GM12878 (cell line): Measurements from ENCODE around the gene CELSR2. TPM values are rescaled to one million over a fixed set of nuclear protein-coding genes. Genes with fewer than 3 reads are reported as not detected.

Experiments
- ATAC-seq: fragments of 200-7000 bp; cut with Tn5 transposase; 3 replicates; pipeline ENCODE4 v1.9.1; 2020; ENCODE audit warnings: mild to moderate bottlenecking, moderate library complexity
- BruUV-seq: library from RNA; stranded (reverse); fragments of 400-500 nt; replicated peaks from 2 replicates; lab custom pipeline; 2021; lab: Mats Ljungman, UMichigan
- CTCF ChIA-PET: fragments of 300-600 bp; sonication (Branson Sonifier 250); formaldehyde crosslinking; extraction: SDS; loops from one replicate; lab custom pipeline; 2021; ENCODE audit warnings: inconsistent platforms; lab: Yijun Ruan, JAX
- POLR2A ChIA-PET: fragments of 350-600 bp; formaldehyde crosslinking; extraction: SDS; loops from one replicate; lab custom pipeline; 2021; ENCODE audit warnings: inconsistent platforms; lab: Charles Lee
- RAD21 ChIA-PET: fragments of 300-600 bp; sonication (Branson Sonifier 250); formaldehyde crosslinking; loops from one replicate; lab custom pipeline; 2023; ENCODE audit warnings: antibody characterized with exemption; ENCODE audit not compliant: unreplicated experiment; lab: Charles Lee
- SMC1A ChIA-PET: fragments of 300-600 bp; sonication (Branson Sonifier 250); formaldehyde crosslinking; loops from one replicate; lab custom pipeline; 2023; ENCODE audit not compliant: unreplicated experiment, uncharacterized antibody; lab: Charles Lee
- DNase-seq: peaks from one replicate; pipeline ENCODE4 v3.0.0-alpha.2; 2011; ENCODE audit warnings: low read depth, low spot score
- FAIRE-seq: peaks from 3 replicates; lab custom pipeline; 2011; peaks lifted over from hg19 to GRCh38; lab: Jason Lieb, UNC
- H2AFZ ChIP-seq: 2 replicates; pipeline ENCODE4 v1.6.0; 2011; ENCODE audit warnings: low read depth, low read length, control low read depth; ENCODE audit not compliant: control insufficient read depth
- H3K27ac ChIP-seq: 2 replicates; pipeline ENCODE4 v1.5.1; 2011; ENCODE audit warnings: control low read depth; ENCODE audit not compliant: control insufficient read depth, insufficient read depth
- H3K27me3 ChIP-seq, 2 experiments: replicated peaks in 1 of 2; 2 replicates each; pipeline versions ENCODE4 v1.6.0 to v1.6.1; 2011; ENCODE audit warnings: low read length in 1 of 2; ENCODE audit not compliant: control insufficient read depth in 2 of 2, insufficient read depth in 2 of 2
- H3K36me3 ChIP-seq, 2 experiments: 2 replicates each; pipeline ENCODE4 v1.5.1; 2011; ENCODE audit warnings: low read length in 1 of 2; ENCODE audit not compliant: control insufficient read depth in 2 of 2, insufficient read depth in 2 of 2
- H3K4me1 ChIP-seq: 2 replicates; pipeline ENCODE4 v1.6.1; 2011; ENCODE audit warnings: mild to moderate bottlenecking, low read length, moderate library complexity, mixed read lengths; ENCODE audit not compliant: control insufficient read depth, insufficient read depth
- H3K4me2 ChIP-seq: 2 replicates; pipeline ENCODE4 v1.6.0; 2011; ENCODE audit warnings: control low read depth; ENCODE audit not compliant: control insufficient read depth, insufficient read depth
- H3K4me3 ChIP-seq: fragments of 200-600 bp; sonication (generic); 2 replicates; pipeline ENCODE4 v1.5.1; 2016
- H3K79me2 ChIP-seq: 2 replicates; pipeline ENCODE4 v1.6.0; 2011; ENCODE audit warnings: low read length; ENCODE audit not compliant: control insufficient read depth, insufficient read depth
- H3K9ac ChIP-seq: 2 replicates; pipeline ENCODE4 v1.8.0; 2011; ENCODE audit warnings: low read length, control low read depth, mixed read lengths; ENCODE audit not compliant: control insufficient read depth, insufficient read depth
- H3K9me3 ChIP-seq: replicated peaks from 3 replicates; pipeline ENCODE4 v1.5.1; 2011; ENCODE audit warnings: mild to moderate bottlenecking, low read length; ENCODE audit not compliant: control insufficient read depth, insufficient read depth
- H4K20me1 ChIP-seq: 2 replicates; pipeline ENCODE4 v1.6.0; 2011; ENCODE audit not compliant: control insufficient read depth, insufficient read depth
- ASH2L ChIP-seq: fragments of 300-600, 200-600 bp; sonication (generic); IDR thresholded peaks from 2 replicates; pipeline ENCODE4 v1.6.1; 2017; ENCODE audit warnings: low read depth, mild to moderate bottlenecking, borderline replicate concordance
- NR2C2 ChIP-seq: IDR thresholded peaks from 2 replicates; pipeline ENCODE4 v1.6.1; 2011; ENCODE audit warnings: borderline replicate concordance, low read depth; ENCODE audit not compliant: control insufficient read depth, insufficient read length
- NRF1 ChIP-seq: conservative IDR thresholded peaks from 2 replicates; pipeline ENCODE4 v1.6.1; 2011; ENCODE audit warnings: mild to moderate bottlenecking, low read depth, low read length, improper control_type of control experiment
- TBL1XR1 ChIP-seq: IDR thresholded peaks from 2 replicates; pipeline ENCODE4 v1.6.1; 2012; ENCODE audit warnings: low read depth, low read length, improper control_type of control experiment
- ZNF274 ChIP-seq: IDR thresholded peaks from one replicate; pipeline ENCODE4 v1.8.0; 2011; ENCODE audit not compliant: insufficient read length, insufficient read depth
- WGBS: methylation state at CpG from one replicate; pipeline ENCODE4 v1.1.6; 2016; ENCODE audit warnings: low lambda C conversion rate; ENCODE audit not compliant: insufficient replicate concordance, insufficient coverage; ENCODE audit errors: missing lambda C conversion rate; 5-methylcytosine and 5-hydroxymethylcytosine counted together
- in situ Hi-C: fragments of 300-500 bp; cut with MboI; formaldehyde crosslinking; loops from 9 replicates; pipeline ENCODE4 v1.14.3; 2018; ENCODE audit warnings: mixed read lengths
- intact Hi-C: fragments of 100-400 bp; cut with micrococcal nuclease; formaldehyde crosslinking; loops from one replicate; pipeline ENCODE4 v1.14.2; 2022; ENCODE audit not compliant: unreplicated experiment
- polyA plus RNA-seq, 11 experiments: library from polyadenylated mRNA; depleted of rRNA in 4 of 11; unstranded in 6 of 11; stranded (reverse) in 5 of 11; fragments of >200 nt; fragmentation: Nextera tagmentation in 4 of 11; fragmentation: Illumina TruSeq in 1 of 11; extraction: Ambion mirVana in 4 of 11; extraction: Trizol in 1 of 11; gene quantifications; 1 replicate in 1 of 11; 2 replicates in 10 of 11; pipeline versions ENCODE4 v1.2.1 to v1.2.3, GENCODE V29; 2011 to 2016; ENCODE audit warnings: inconsistent platforms in 2 of 11, missing spikeins in 2 of 11, low read depth in 1 of 11
- total RNA-seq, 4 experiments: library from RNA; depleted of rRNA in 3 of 4; stranded (reverse); fragments of >200 nt in 3 of 4; fragmentation: Illumina TruSeq in 1 of 4; extraction: Trizol in 1 of 4; gene quantifications; 2 replicates each; pipeline versions ENCODE4 v1.2.1 to v1.2.3, GENCODE V29; 2013 to 2021

Gene CELSR2
- total and polyA plus RNA-seq, 10 of the 15 experiments (the other 5 are each of a cell fraction or from before 2014, with no cell fraction given), result under 0.01 to 0.15 (median 0.04) TPM; not detected in 2

GRCh38 chr1:109258481-109259466 lies 9.4 kb downstream of the CELSR2 start (continued):
- TF ChIP-seq ASH2L, result no peak
- TF ChIP-seq, all 136 proteins: peak for 0

GRCh38 chr1:109259674-109260557 lies 10.6 kb downstream of the CELSR2 start:
- H3K9me3 ChIP-seq, result no peaks in the 10 kb centered on the region
- DNase-seq (no peak), ATAC-seq (no peak)
- H3K36me3 ChIP-seq, result no peaks in the 10 kb centered on the region
- ChIA-PET CTCF (interaction anchor here (1.0 to 1.6 kb wide), 4 partner anchors 18 to 272 kb away, joined by 4 to 9 read pairs (median 6); no protein-coding TSS in a partner anchor), POLR2A (no interaction called here)
- H3K9ac ChIP-seq, result no peak overlapping the region
- 38% methylated on average over 5 of the region's 7 CpGs for WGBS
- H3K4me2 ChIP-seq, result no peak overlapping the region
- H3K79me2 ChIP-seq, result no peaks in the 10 kb centered on the region
- H4K20me1 ChIP-seq, result no peaks in the 10 kb centered on the region
- no peak overlapping the region for H2AFZ ChIP-seq
- intact Hi-C loops (no loop called here), in situ Hi-C loops (loop anchor here (5.0 kb wide), 2 partner anchors 142 to 272 kb away; no protein-coding TSS in a partner anchor)
- no peaks in the 10 kb centered on the region for H3K27me3 ChIP-seq
- H3K27ac ChIP-seq, result no peak overlapping the region
- H3K4me1 ChIP-seq, result no peaks in the 10 kb centered on the region
- BruUV-seq, result no TSS peak
- TF ChIP-seq NRF1 (no peak), TBL1XR1 (no peak), ZNF274 (no peak), NR2C2 (no peak)
- TF ChIP-seq, all 136 proteins: peak for 0
- H3K4me3 ChIP-seq, result no peak overlapping the region
- RAD21 ChIA-PET, result interaction anchor here (1.2 kb wide), 1 partner anchor 272 kb away, joined by 4 read pairs; no protein-coding TSS in a partner anchor
- no peak for FAIRE-seq
- SMC1A ChIA-PET, result interaction anchor here (1.0 kb wide), 1 partner anchor 231 kb away, joined by 4 read pairs; no protein-coding TSS in a partner anchor
